GM19035 (cell line): ENCODE results near the gene GPATCH2L.
A peak's percentile ranks its signal among the peaks of the same experiment; 100 is the strongest.

Experiments used
- ATAC-seq: cut with Tn5 transposase; IDR thresholded peaks from one replicate; pipeline ENCODE4 v1.9.1; 2021; ENCODE audit not compliant: unreplicated experiment

The GPATCH2L gene

GRCh38 chr14:76151398-76152332 lies at the start of gene GPATCH2L:
GPATCH2L (plus strand) TSS chr14:76151922; CDS start chr14:76154364, 2,442 bp downstream.
- peak; percentile 86 for ATAC-seq

- no peak for ATAC-seq
Measured at GRCh38 chr14:76104802-76105355, 46.8 kb upstream of the GPATCH2L start.

- ATAC-seq, result no peak
Measured at GRCh38 chr14:76106188-76106587, 45.5 kb upstream of the GPATCH2L start.

- ATAC-seq, result no peak
Measured at GRCh38 chr14:76109087-76109880, 42.4 kb upstream of the GPATCH2L start.

- ATAC-seq, result no peak
Measured at GRCh38 chr14:76112889-76113624, 38.7 kb upstream of the GPATCH2L start.

GRCh38 chr14:76113691-76114090 lies 38.0 kb upstream of the GPATCH2L start:
- ATAC-seq, result no peak

- no peak for ATAC-seq
Measured at GRCh38 chr14:76115010-76115422, 36.7 kb upstream of the GPATCH2L start.

- no peak for ATAC-seq
Measured at GRCh38 chr14:76117789-76118484, 33.8 kb upstream of the GPATCH2L start.

- ATAC-seq, result no peak
Measured at GRCh38 chr14:76118594-76118993, 33.1 kb upstream of the GPATCH2L start.

GRCh38 chr14:76121089-76121748 lies 30.5 kb upstream of the GPATCH2L start:
- no peak for ATAC-seq

GRCh38 chr14:76123426-76124225 lies 28.1 kb upstream of the GPATCH2L start:
- no peak for ATAC-seq

- ATAC-seq, result no peak
Measured at GRCh38 chr14:76125511-76125910, 26.2 kb upstream of the GPATCH2L start.

- ATAC-seq, result no peak
Measured at GRCh38 chr14:76126076-76126475, 25.6 kb upstream of the GPATCH2L start.

- ATAC-seq, result no peak
Measured at GRCh38 chr14:76129851-76130576, 21.7 kb upstream of the GPATCH2L start.

GRCh38 chr14:76131071-76131965 lies 20.4 kb upstream of the GPATCH2L start:
- ATAC-seq, result no peak

GRCh38 chr14:76133103-76133502 lies 18.6 kb upstream of the GPATCH2L start:
- no peak for ATAC-seq

- ATAC-seq, result no peak
Measured at GRCh38 chr14:76134231-76134630, 17.5 kb upstream of the GPATCH2L start.
